K562 (cell line): ENCODE results near the gene FBN1. TPM values are rescaled to one million over a fixed set of nuclear protein-coding genes. Genes with fewer than 3 reads are reported as not detected.

Source experiments
- DPF2 ChIP-seq: fragments of 450-650 bp; IDR thresholded peaks from 2 replicates; pipeline ENCODE4 v1.6.1; 2016
- E2F5 ChIP-seq: sonication (generic); formaldehyde crosslinking; IDR thresholded peaks from 2 replicates; pipeline ENCODE4 v1.8.0; 2022; ENCODE audit warnings: mild to moderate bottlenecking, missing genetic modification reagents
- MBD1 ChIP-seq: fragments of 250-450 bp; sonication (Bioruptor Pico); IDR thresholded peaks from 2 replicates; pipeline ENCODE4 v1.8.0; 2022; ENCODE audit warnings: inconsistent platforms
- RBM15 ChIP-seq: fragments of 200-400 bp; formaldehyde crosslinking; IDR thresholded peaks from 2 replicates; pipeline ENCODE4 v1.6.1; 2018; ENCODE audit warnings: mild to moderate bottlenecking, low read length, moderate library complexity; ENCODE audit not compliant: insufficient read depth
- RERE ChIP-seq: sonication (generic); formaldehyde crosslinking; IDR thresholded peaks from 2 replicates; pipeline ENCODE4 v1.8.0; 2023; ENCODE audit warnings: missing genetic modification reagents, mild to moderate bottlenecking, borderline replicate concordance
- UBTF ChIP-seq, 2 experiments: IDR thresholded peaks; 2 replicates each; pipeline ENCODE4 v1.6.1; 2012; ENCODE audit warnings: improper control_type of control experiment in 2 of 2, low read depth in 2 of 2, low read length in 2 of 2, borderline replicate concordance in 1 of 2
- ZBTB34 ChIP-seq: fragments of 250-450 bp; sonication (Bioruptor Pico); IDR thresholded peaks from 2 replicates; pipeline ENCODE4 v1.8.0; 2021; ENCODE audit warnings: mild to moderate bottlenecking, moderate library complexity
- polyA plus RNA-seq, 8 experiments: library from polyadenylated mRNA; depleted of rRNA in 4 of 8; stranded (reverse) in 5 of 8; unstranded in 3 of 8; fragments of >200 nt; fragmentation: Nextera tagmentation in 2 of 8; fragmentation: Illumina TruSeq in 1 of 8; extraction: Ambion mirVana in 2 of 8; extraction: Trizol in 1 of 8; gene quantifications; 2 replicates each; pipeline versions ENCODE4 v1.2.1 to v1.2.3, GENCODE V29; 2011 to 2014; ENCODE audit warnings: inconsistent platforms in 1 of 8, missing spikeins in 1 of 8
- total RNA-seq, 7 experiments: library from RNA; depleted of rRNA in 6 of 7; stranded (reverse); fragments of >200 nt in 6 of 7; fragmentation: Illumina TruSeq in 2 of 7; extraction: Trizol in 2 of 7; gene quantifications; 2 replicates each; pipeline versions ENCODE4 v1.2.1 to v1.2.3, GENCODE V29; 2011 to 2021; ENCODE audit warnings: low replicate concordance in 1 of 7

FBN1 gene
- total and polyA plus RNA-seq, 9 of the 15 experiments (the other 6 are each of a cell fraction or from before 2014, with no cell fraction given): 0.15 to 1.2 (median 0.60) TPM

- TF ChIP-seq DPF2 (no peak), RERE (CRISPR knock-in tag) (no peak), UBTF (IDR thresholded peaks at IDR 0.05; ENCODE audit: borderline replicate concordance in 1 of 2, low read depth in 2 of 2, low read length in 2 of 2) (no peak), E2F5 (CRISPR knock-in tag) (no peak), ZBTB34 (CRISPR knock-in tag) (no peak), MBD1 (CRISPR knock-in tag) (no peak), RBM15 (no peak)
- TF ChIP-seq, all 486 proteins: peak for 0
These were observed 278.8 kb downstream of the FBN1 start (continued) for GRCh38 chr15:48366584-48367312.
